ENCODE measurements around the gene OOSP3. TPM values are rescaled to one million over a fixed set of nuclear protein-coding genes. Genes with fewer than 3 reads are reported as not detected.
"Not testable (repeated sequence)": the region's sequence is repeated elsewhere in the genome, so short reads cannot be mapped to it uniquely, and the experiment has no call there.

Gene OOSP3
- total RNA-seq, 2 donors from 2014 or later: not detected

- no peak for DNase-seq
- no peak within 1 kb of the TSS for H3K27ac ChIP-seq (ENCODE audit: low read depth, low read length)
- H3K9ac ChIP-seq (ENCODE audit: extremely low read depth, low read length, poor library complexity, severe bottlenecking): no peak within 1 kb of the TSS
- no peak within 1 kb of the TSS for H3K4me3 Mint-ChIP-seq
- H3K9me3 Mint-ChIP-seq: no peaks in the 10 kb centered on the region
- no peak within 1 kb of the TSS for H3K27ac Mint-ChIP-seq
- H3K36me3 Mint-ChIP-seq (ENCODE audit: low read depth): no peaks in the 10 kb centered on the region
- no peaks in the 10 kb centered on the region for H3K36me3 ChIP-seq (ENCODE audit: control insufficient read depth, insufficient read depth, low read length)
- H3K27me3 ChIP-seq (ENCODE audit: control insufficient read depth, insufficient read depth, low read length, poor library complexity, severe bottlenecking): no peaks in the 10 kb centered on the region
- no peaks in the 10 kb centered on the region for H3K9me3 ChIP-seq (ENCODE audit: control insufficient read depth, low read length)
- TF ChIP-seq, protein P1, sequence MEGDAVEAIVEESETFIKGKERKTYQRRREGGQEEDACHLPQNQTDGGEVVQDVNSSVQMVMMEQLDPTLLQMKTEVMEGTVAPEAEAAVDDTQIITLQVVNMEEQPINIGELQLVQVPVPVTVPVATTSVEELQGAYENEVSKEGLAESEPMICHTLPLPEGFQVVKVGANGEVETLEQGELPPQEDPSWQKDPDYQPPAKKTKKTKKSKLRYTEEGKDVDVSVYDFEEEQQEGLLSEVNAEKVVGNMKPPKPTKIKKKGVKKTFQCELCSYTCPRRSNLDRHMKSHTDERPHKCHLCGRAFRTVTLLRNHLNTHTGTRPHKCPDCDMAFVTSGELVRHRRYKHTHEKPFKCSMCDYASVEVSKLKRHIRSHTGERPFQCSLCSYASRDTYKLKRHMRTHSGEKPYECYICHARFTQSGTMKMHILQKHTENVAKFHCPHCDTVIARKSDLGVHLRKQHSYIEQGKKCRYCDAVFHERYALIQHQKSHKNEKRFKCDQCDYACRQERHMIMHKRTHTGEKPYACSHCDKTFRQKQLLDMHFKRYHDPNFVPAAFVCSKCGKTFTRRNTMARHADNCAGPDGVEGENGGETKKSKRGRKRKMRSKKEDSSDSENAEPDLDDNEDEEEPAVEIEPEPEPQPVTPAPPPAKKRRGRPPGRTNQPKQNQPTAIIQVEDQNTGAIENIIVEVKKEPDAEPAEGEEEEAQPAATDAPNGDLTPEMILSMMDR (conservative IDR thresholded peaks at IDR 0.05): no peak
- no peaks in the 10 kb centered on the region for H3K27me3 Mint-ChIP-seq (ENCODE audit: insufficient read depth)
- 92 to 100% methylated on average over 2 to 4 of the region's 4 CpGs for WGBS, 2 experiments (ENCODE audit: insufficient coverage in 1 of 2, insufficient read length in 1 of 2)
- H3K4me1 ChIP-seq (ENCODE audit: control insufficient read depth, insufficient read depth, low read length): no peaks in the 10 kb centered on the region
- peaks cover 1% of the 10 kb centered on the region for H3K4me1 Mint-ChIP-seq
- no peak within 1 kb of the TSS for H3K4me3 ChIP-seq (ENCODE audit: low read length)
These were observed 33.2 kb upstream of the OOSP3 start, which contains the start of gene CBLIF for GRCh38 chr11:59845399-59845798. Gene CBLIF (minus strand): TSS chr11:59845499. CDS start chr11:59845453, 46 bp downstream.

DNA sequence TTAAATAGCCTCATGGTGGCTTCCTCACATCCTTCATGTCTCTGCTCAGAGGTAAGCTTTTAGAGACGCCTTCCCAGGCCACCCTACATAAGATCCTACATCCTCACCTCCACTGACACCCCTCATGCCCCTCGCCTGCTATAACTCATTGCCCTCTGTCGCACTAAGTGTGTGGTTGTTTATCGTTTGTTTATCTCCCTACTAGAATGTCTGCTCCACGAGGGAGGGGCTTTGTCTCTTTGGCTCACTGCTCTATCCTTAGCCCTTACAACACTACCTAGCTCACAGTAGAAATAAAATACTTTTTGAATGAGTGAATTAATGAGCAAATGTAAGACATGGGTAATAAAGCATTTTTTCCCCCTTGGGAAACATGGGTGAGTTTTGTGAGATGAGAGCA lies 32.0 kb upstream of the OOSP3 start:
- Mint-ChIP-seq H3K36me3 (ENCODE audit: low read depth) (no peaks in the 10 kb centered on the region), H3K4me1 (peaks cover 1% of the 10 kb centered on the region), H3K27ac (no peak overlapping the region), H3K9me3 (no peaks in the 10 kb centered on the region), H3K27me3 (ENCODE audit: insufficient read depth) (no peaks in the 10 kb centered on the region), H3K4me3 (no peak overlapping the region)
- Histone ChIP-seq H3K4me3 (ENCODE audit: low read length) (no peak overlapping the region), H3K9me3 (ENCODE audit: control insufficient read depth, low read length) (no peaks in the 10 kb centered on the region), H3K27ac (ENCODE audit: low read depth, low read length) (no peak overlapping the region), H3K36me3 (ENCODE audit: control insufficient read depth, insufficient read depth, low read length) (no peaks in the 10 kb centered on the region), H3K4me1 (ENCODE audit: control insufficient read depth, insufficient read depth, low read length) (no peaks in the 10 kb centered on the region), H3K9ac (ENCODE audit: extremely low read depth, low read length, poor library complexity, severe bottlenecking) (no peak overlapping the region), H3K27me3 (ENCODE audit: control insufficient read depth, insufficient read depth, low read length, poor library complexity, severe bottlenecking) (no peaks in the 10 kb centered on the region)
- 79 to 95% methylated on average over 2 to 4 of the region's 5 CpGs for WGBS, 2 experiments (ENCODE audit: insufficient coverage in 1 of 2, insufficient read length in 1 of 2)
- no peak for DNase-seq
- TF ChIP-seq, protein P1 (conservative IDR thresholded peaks at IDR 0.05): no peak

- peaks cover 1% of the 10 kb centered on the region for H3K4me1 Mint-ChIP-seq
- no peak for DNase-seq
- H3K4me3 Mint-ChIP-seq: no peak overlapping the region
- TF ChIP-seq, protein P1 (conservative IDR thresholded peaks at IDR 0.05): no peak
- H3K9me3 Mint-ChIP-seq: no peaks in the 10 kb centered on the region
- H3K9me3 ChIP-seq (ENCODE audit: control insufficient read depth, low read length): no peaks in the 10 kb centered on the region
- no peak overlapping the region for H3K27ac Mint-ChIP-seq
- H3K36me3 ChIP-seq (ENCODE audit: control insufficient read depth, insufficient read depth, low read length): no peaks in the 10 kb centered on the region
- WGBS, 2 experiments (ENCODE audit: insufficient coverage in 1 of 2, insufficient read length in 1 of 2): 83 to 95% methylated on average over 1 to 3 of the region's 3 CpGs
- H3K4me3 ChIP-seq (ENCODE audit: low read length): no peak overlapping the region
- H3K4me1 ChIP-seq (ENCODE audit: control insufficient read depth, insufficient read depth, low read length): no peaks in the 10 kb centered on the region
- H3K27ac ChIP-seq (ENCODE audit: low read depth, low read length): no peak overlapping the region
- no peaks in the 10 kb centered on the region for H3K36me3 Mint-ChIP-seq (ENCODE audit: low read depth)
- no peaks in the 10 kb centered on the region for H3K27me3 Mint-ChIP-seq (ENCODE audit: insufficient read depth)
- no peak overlapping the region for H3K9ac ChIP-seq (ENCODE audit: extremely low read depth, low read length, poor library complexity, severe bottlenecking)
- H3K27me3 ChIP-seq (ENCODE audit: control insufficient read depth, insufficient read depth, low read length, poor library complexity, severe bottlenecking): no peaks in the 10 kb centered on the region
These were observed 31.0 kb upstream of the OOSP3 start for GRCh38 chr11:59847626-59848025.

DNA sequence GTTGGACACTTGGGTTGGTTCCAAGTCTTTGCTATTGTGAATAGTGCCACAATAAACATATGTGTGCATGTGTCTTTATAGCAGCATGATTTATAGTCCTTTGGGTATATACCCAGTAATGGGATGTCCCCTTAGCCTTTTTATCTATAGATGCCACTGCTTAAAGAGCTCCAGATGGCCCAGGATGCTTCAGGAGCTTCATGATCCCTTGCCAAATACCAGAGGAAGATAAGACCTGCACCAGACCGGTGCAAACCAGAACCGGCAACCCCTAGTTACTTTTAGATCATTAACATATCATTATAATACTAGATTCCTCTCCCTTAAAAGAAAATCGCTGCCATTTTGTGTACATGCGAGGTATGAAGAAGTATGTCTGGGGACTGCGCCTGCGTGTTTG lies 30.1 kb upstream of the OOSP3 start:
- not testable (repeated sequence) for H3K27me3 Mint-ChIP-seq (ENCODE audit: insufficient read depth); DNase-seq; H3K27me3 ChIP-seq (ENCODE audit: control insufficient read depth, insufficient read depth, low read length, poor library complexity, severe bottlenecking); H3K9me3 Mint-ChIP-seq; H3K4me1 Mint-ChIP-seq; H3K9me3 ChIP-seq (ENCODE audit: control insufficient read depth, low read length); H3K9ac ChIP-seq (ENCODE audit: extremely low read depth, low read length, poor library complexity, severe bottlenecking); H3K36me3 ChIP-seq (ENCODE audit: control insufficient read depth, insufficient read depth, low read length); H3K27ac Mint-ChIP-seq; H3K4me3 ChIP-seq (ENCODE audit: low read length); H3K36me3 Mint-ChIP-seq (ENCODE audit: low read depth); H3K4me1 ChIP-seq (ENCODE audit: control insufficient read depth, insufficient read depth, low read length); H3K4me3 Mint-ChIP-seq; H3K27ac ChIP-seq (ENCODE audit: low read depth, low read length)
- WGBS, 2 experiments (ENCODE audit: insufficient coverage in 1 of 2, insufficient read length in 1 of 2): 96% methylated on average over 6 of the region's 6 CpGs; no CpG with 5 or more reads in 1 of the 2 experiments
